OCI-LY7 (cell line): ENCODE results near the gene KSR1. TPM values are rescaled to one million over a fixed set of nuclear protein-coding genes. Genes with fewer than 3 reads are reported as not detected.
"Not testable (repeated sequence)": the region's sequence is repeated elsewhere in the genome, so short reads cannot be mapped to it uniquely, and the experiment has no call there.

Experiments used
- BruUV-seq: library from RNA; stranded (reverse); fragments of 400-500 nt; replicated peaks from 2 replicates; lab custom pipeline; 2021; lab: Mats Ljungman, UMichigan
- CTCF ChIA-PET: fragments of 300-600 bp; sonication (Branson Sonifier 250); formaldehyde crosslinking; loops from one replicate; lab custom pipeline; 2022; ENCODE audit warnings: antibody characterized with exemption; ENCODE audit not compliant: unreplicated experiment; lab: Charles Lee
- POLR2A ChIA-PET: fragments of 300-600 bp; sonication (Branson Sonifier 250); formaldehyde crosslinking; loops from one replicate; lab custom pipeline; 2022; ENCODE audit warnings: antibody characterized with exemption; lab: Charles Lee
- DNase-seq: peaks from one replicate; pipeline ENCODE4 v3.0.0-alpha.2; 2015; ENCODE audit warnings: low spot score
- H2AFZ ChIP-seq: fragments of 200-600 bp; sonication (generic), shearing (Covaris generic); 2 replicates; pipeline ENCODE4 v1.6.1; 2014; ENCODE audit warnings: mild to moderate bottlenecking, antibody characterized with exemption, low read length, moderate library complexity
- H3K27ac ChIP-seq: fragments of 200-600 bp; sonication (generic); 2 replicates; pipeline ENCODE4 v1.5.1; 2014; ENCODE audit warnings: mixed run types, low read depth, mild to moderate bottlenecking, moderate library complexity, low read length, inconsistent platforms; ENCODE audit not compliant: poor library complexity, severe bottlenecking
- H3K36me3 ChIP-seq: fragments of 200-600 bp; sonication (generic); 2 replicates; pipeline ENCODE4 v1.6.1; 2014; ENCODE audit warnings: mild to moderate bottlenecking, antibody characterized with exemption, low read length, moderate library complexity, mixed read lengths; ENCODE audit not compliant: insufficient read depth
- H3K4me1 ChIP-seq: fragments of 200-600 bp; sonication (generic); 2 replicates; pipeline ENCODE4 v1.5.1; 2014; ENCODE audit warnings: mild to moderate bottlenecking, low read length; ENCODE audit not compliant: insufficient read depth, poor library complexity, severe bottlenecking
- H3K4me2 ChIP-seq: fragments of 200-600 bp; sonication (generic); 2 replicates; pipeline ENCODE4 v1.6.1; 2014; ENCODE audit warnings: mild to moderate bottlenecking, low read length
- H3K4me3 ChIP-seq: fragments of 200-600 bp; sonication (generic); 2 replicates; pipeline ENCODE4 v1.5.1; 2014; ENCODE audit warnings: mild to moderate bottlenecking, low read depth, low read length; ENCODE audit not compliant: poor library complexity, severe bottlenecking
- H3K79me2 ChIP-seq: fragments of 200-600 bp; sonication (generic); 2 replicates; pipeline ENCODE4 v1.6.1; 2016; ENCODE audit warnings: low read depth, mild to moderate bottlenecking, low read length, moderate library complexity, mixed read lengths; ENCODE audit not compliant: insufficient read depth
- H3K9me2 ChIP-seq: fragments of 200-600 bp; sonication (generic); 2 replicates; pipeline ENCODE4 v1.6.1; 2016; ENCODE audit warnings: mild to moderate bottlenecking, low read length, mixed read lengths; ENCODE audit not compliant: insufficient read depth
- H3K9me3 ChIP-seq: fragments of 200-600 bp; sonication (generic); 2 replicates; pipeline ENCODE4 v1.6.1; 2014; ENCODE audit warnings: mild to moderate bottlenecking, mixed run types, low read length, mixed read lengths
- H4K20me1 ChIP-seq: fragments of 200-600 bp; sonication (generic); 2 replicates; pipeline ENCODE4 v1.6.1; 2014; ENCODE audit warnings: mild to moderate bottlenecking, antibody characterized with exemption, low read length, moderate library complexity, mixed read lengths; ENCODE audit not compliant: insufficient read depth
- CTCF ChIP-seq: fragments of 200-600 bp; sonication (generic); conservative IDR thresholded peaks from 2 replicates; pipeline ENCODE4 v1.5.1; 2014; ENCODE audit warnings: mild to moderate bottlenecking, antibody characterized with exemption, low read length, moderate library complexity, mixed read lengths
- EZH2phosphoT487 ChIP-seq: fragments of 200-600 bp; sonication (generic); IDR thresholded peaks from 2 replicates; pipeline ENCODE4 v1.6.1; 2018; ENCODE audit warnings: low read depth, borderline replicate concordance, mild to moderate bottlenecking, mixed run types, antibody characterized with exemption, low read length, moderate library complexity, mixed read lengths
- intact Hi-C: fragments of 100-400 bp; cut with micrococcal nuclease; formaldehyde crosslinking; loops from one replicate; pipeline ENCODE4 v1.10.0; 2022; ENCODE audit not compliant: unreplicated experiment
- small RNA-seq: library from RNA; depleted of rRNA; stranded (forward); fragments of <200 nt; gene quantifications from one replicate; pipeline ENCODE3, GENCODE V24; 2014
- total RNA-seq, 2 experiments: library from RNA; depleted of rRNA in 1 of 2; stranded (reverse); fragments of >200 nt in 1 of 2; shearing (Covaris generic) in 1 of 2; gene quantifications; 2 replicates each; pipeline ENCODE4 v1.2.3, GENCODE V29; 2014 to 2022

KSR1 gene
- total RNA-seq, 2 experiments from 2014 or later = 2.2 to 4.1 TPM

- no peak overlapping the region for H3K27ac ChIP-seq
- H4K20me1 ChIP-seq = no peaks in the 10 kb centered on the region
- intact Hi-C loops = no loop called here
- no peaks in the 10 kb centered on the region for H3K9me2 ChIP-seq
- no peaks in the 10 kb centered on the region for H3K79me2 ChIP-seq
- no peak overlapping the region for H3K4me3 ChIP-seq
- TF ChIP-seq CTCF (no peak), EZH2phosphoT487 (no peak)
- DNase-seq = no peak
- no peaks in the 10 kb centered on the region for H3K4me1 ChIP-seq
- CTCF ChIA-PET = no interaction called here
- BruUV-seq = no TSS peak
- no peaks in the 10 kb centered on the region for H3K36me3 ChIP-seq
- POLR2A ChIA-PET = no interaction called here
- H2AFZ ChIP-seq = no peak overlapping the region
- no peaks in the 10 kb centered on the region for H3K9me3 ChIP-seq
- H3K4me2 ChIP-seq = no peak overlapping the region
Measured at GRCh38 chr17:27671591-27671910, 215.3 kb downstream of the KSR1 start.

GRCh38 chr17:27671977-27672480 lies 215.8 kb downstream of the KSR1 start:
- H3K4me2 ChIP-seq, H2AFZ ChIP-seq, H3K36me3 ChIP-seq, POLR2A ChIA-PET, CTCF ChIA-PET, H3K79me2 ChIP-seq, H3K27ac ChIP-seq, H4K20me1 ChIP-seq, DNase-seq, BruUV-seq, H3K9me3 ChIP-seq, H3K9me2 ChIP-seq, intact Hi-C loops, H3K4me1 ChIP-seq, H3K4me3 ChIP-seq: not testable (repeated sequence)

GRCh38 chr17:27674335-27674734 lies 218.1 kb downstream of the KSR1 start:
- Histone ChIP-seq H2AFZ (no peak overlapping the region), H3K36me3 (no peaks in the 10 kb centered on the region), H3K9me2 (no peaks in the 10 kb centered on the region), H3K27ac (no peak overlapping the region), H3K4me1 (no peaks in the 10 kb centered on the region), H3K79me2 (no peaks in the 10 kb centered on the region), H3K9me3 (no peaks in the 10 kb centered on the region), H4K20me1 (no peaks in the 10 kb centered on the region), H3K4me3 (no peak overlapping the region), H3K4me2 (no peak overlapping the region)
- CTCF ChIA-PET = no interaction called here
- POLR2A ChIA-PET = no interaction called here
- TF ChIP-seq CTCF = no peak
- no peak for TF ChIP-seq EZH2phosphoT487
- no TSS peak for BruUV-seq
- no peak for DNase-seq
- intact Hi-C loops = no loop called here

Small RNA genes lying within 50 kb of the gene (small RNA-seq; reads per million reads assigned to genes)
- gene AC015688.5 = not detected

Other genes starting within 250 kb of the KSR1 start
- 86.0 and 118 TPM in 2 replicates for gene WSB1, start 162.3 kb upstream of the KSR1 start, total RNA-seq (2014; rRNA removed; shearing (Covaris generic))
- 115 and 118 TPM in 2 replicates for gene WSB1, start 162.3 kb upstream of the KSR1 start, total RNA-seq (2022)
- gene LGALS9, start 174.7 kb downstream of the KSR1 start, total RNA-seq (2014; rRNA removed; shearing (Covaris generic)) = 0.67 and 2.2 TPM in 2 replicates
- 4.2 and 4.4 TPM in 2 replicates for gene LGALS9, start 174.7 kb downstream of the KSR1 start, total RNA-seq (2022)